HG03159 (cell line): ENCODE results near the gene SPC24.
"Not testable (repeated sequence)": the region's sequence is repeated elsewhere in the genome, so short reads cannot be mapped to it uniquely, and the experiment has no call there.

Experiments
- ATAC-seq: cut with Tn5 transposase; IDR thresholded peaks from one replicate; pipeline ENCODE4 v1.9.1; 2021; ENCODE audit warnings: mild to moderate bottlenecking, moderate library complexity; ENCODE audit not compliant: unreplicated experiment

Gene SPC24

DNA sequence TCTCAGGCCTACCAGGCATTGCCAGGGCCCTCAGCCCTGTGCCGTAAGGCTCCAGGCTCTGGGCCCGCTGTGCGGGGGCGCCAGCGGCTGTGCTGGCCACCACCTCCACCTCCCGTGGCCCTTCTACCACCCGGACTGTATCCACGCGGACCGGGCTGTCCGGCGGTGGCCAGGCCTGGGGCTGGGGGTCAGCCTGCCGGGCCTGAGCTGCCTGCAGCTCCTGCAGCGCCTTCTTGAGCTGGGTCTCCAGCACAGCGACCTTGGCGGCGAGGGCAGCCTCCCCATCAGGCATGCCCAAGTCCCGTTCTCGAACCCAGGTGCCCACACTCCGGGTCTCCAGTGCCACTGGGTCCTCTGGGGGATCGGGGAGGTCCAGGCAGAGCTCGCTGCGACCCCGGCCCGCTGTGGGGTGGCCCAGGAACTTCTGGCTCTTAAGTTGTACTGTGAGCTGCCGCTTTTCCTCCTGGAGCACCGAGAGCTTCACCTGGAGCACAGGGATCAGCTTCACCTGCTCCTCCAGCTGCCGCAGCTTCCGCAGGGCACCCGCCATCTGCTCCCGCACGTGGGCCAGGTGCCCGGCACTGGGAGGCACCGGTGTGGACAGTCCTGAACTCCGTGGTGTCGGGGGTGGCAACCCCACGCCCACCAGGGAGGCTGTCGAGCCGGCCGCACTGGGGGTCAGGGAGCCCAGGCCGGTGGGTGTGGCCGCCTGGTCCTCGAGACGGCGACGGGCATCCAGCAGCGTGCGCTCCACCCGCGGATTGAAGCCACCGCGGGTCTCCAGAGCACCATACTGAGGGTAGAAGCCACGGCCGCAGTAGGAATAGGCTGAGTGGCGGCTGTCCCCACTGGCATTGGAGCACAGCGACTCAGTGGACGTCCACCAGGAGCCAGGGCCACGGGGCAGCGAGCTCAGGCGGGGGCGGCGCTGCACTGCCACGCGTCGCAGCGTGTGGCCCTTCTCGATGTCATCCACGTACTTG, 37.7 kb upstream of the SPC24 start:
- no peak for ATAC-seq

DNA sequence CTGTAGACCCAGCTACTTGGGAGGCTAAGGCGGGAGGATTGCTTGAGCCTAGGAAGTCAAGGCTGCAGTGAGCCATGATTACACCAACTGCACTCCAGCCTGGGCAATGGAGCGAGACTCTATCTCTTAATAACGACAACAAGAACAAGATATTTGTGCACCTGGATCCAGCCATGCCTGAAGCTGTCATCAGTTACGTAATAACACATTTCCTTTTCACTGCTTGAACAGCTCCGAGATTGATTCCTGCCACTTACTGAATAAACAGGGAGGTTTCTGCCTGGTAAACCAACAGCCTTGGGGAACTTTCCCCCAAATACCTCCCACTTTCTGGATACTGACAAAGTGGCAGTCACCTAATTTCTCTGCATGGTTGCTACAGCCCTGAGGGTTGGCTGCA, 36.4 kb upstream of the SPC24 start:
- ATAC-seq, result no peak

DNA sequence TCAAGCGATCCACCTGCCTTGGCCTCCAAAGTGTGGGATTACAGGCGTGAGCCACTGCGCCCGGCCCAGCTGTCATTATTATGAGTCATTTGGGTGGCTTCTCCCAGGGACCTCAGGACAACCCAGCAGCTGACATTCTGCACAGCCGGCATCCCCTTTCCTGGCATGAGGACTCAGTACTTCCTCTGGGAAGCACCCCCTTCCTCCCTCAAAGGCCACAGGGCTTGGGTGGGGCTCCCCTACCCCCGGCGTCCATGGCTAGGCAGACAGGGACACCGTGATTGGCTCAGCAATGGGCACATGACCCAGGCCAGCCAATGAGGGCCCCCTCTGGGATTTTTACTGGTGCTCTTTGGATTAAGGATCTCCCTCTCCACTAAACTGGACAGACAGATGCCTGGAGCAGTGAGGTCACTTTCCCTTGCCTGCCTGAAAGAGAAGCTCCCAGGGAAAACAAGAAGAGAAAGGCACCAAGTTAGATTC, 35.7 kb upstream of the SPC24 start:
- no peak for ATAC-seq

DNA sequence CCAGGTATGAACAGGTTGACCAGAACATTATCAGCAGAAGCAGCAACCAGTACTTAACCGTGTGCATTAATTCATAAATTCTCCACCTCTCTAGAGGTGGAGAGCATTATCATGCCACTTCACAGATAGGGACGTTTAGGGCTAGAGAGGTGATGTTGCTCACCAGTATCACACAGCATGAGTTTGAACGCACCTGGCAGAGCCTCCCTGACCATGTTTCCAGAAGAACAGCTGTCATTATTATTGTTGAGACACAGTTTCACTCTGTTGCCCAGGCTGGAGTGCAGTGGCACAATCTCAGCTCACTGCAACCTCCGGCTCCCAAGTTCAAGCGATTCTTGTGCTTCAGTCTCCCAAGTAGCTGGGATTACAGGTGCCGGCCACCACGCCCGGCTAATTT, 34.9 kb upstream of the SPC24 start:
- ATAC-seq, result no peak

DNA sequence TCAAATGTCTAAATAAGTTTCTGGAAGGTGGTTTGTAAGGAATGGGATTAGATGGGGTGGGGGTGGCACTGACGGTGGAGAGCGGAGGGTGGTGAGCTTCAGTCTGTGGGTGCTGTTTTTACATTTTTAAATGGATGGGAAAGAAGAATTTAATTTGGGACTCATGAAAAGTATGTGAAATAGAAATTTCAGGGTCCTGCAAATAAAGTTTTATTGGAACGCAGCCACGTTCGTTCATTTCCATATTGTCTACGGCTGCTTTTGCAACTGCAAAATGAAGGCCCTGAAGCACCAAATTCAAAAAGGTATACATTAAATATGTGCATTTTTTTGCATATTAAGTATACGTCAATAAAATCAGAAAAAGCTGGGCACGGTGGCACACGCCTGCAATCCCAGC, 31.9 kb upstream of the SPC24 start:
- ATAC-seq, result no peak

DNA sequence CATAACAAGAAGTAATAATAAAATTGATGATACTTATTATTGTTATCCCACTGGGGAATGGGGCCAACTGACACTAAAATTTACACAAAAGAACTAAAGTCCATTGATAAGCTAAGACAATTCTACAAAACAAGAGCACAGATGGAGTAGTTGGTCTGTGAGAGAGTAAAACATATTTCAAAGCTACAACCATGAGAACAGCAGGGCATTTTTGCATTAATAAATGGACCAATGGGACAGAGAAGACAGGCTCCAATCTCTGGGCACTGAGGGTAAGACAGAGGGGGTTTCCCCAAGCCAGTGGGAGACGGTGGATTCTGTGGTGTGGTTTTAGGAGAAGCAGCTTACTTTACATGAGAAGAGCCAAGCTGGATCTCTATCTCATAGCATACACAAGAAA, 27.4 kb upstream of the SPC24 start:
- no peak for ATAC-seq

DNA sequence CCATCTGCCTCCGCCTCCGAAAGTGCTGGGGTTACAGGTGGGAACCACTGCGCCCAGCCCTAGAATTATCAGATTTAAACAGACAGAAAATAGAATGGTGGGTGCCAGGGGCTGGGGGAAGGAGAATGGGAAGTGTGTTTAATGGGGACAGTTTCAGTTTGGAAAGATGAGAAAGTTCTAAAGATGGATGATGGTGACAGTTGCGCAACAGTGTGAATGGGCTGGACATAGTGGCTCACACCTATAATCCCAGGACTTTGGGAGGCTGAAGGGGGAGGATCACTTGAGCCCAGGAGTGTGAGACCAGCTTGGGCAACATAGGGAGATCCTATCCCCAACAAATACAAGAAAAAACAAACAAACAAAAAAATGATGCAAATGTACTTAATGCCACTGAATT, 25.9 kb upstream of the SPC24 start:
- no peak for ATAC-seq

DNA sequence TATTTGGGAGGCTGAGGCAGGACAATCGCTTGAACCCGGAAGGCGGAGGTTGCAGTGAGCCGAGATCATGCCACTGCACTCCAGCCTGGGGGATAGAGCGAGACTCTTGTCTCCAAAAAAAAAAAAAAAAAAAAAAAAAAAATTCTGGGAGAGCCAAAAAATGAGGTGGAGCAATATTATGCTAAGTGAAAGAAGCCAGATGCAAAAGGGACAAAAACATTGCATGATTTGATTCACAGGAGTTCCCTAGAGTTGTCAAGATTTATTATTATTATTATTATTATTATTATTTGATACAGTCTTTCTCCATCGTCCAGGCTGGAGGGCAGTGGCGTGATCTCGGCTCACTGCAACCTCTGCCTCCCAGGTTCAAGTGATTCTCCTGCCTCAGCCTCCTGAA, 25.4 kb upstream of the SPC24 start:
- ATAC-seq, result not testable (repeated sequence)

DNA sequence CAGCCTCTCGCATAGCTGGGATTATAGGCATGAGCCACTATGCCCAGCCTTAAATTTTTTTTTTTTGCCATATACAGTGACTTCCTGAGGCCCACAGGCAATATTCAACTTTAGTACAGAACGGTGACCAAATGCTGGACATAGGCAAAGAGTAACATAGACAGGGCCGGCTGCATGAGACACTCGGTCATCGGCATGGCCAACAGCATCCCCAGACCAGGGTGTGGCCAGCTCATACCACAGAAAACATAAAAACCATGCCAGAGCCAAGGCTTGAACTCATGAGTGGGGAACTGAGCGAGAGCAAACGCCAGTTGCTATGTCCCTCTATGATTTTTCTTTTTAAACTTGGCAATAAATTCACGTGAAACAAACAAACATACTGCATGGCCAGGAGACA, 24.8 kb upstream of the SPC24 start:
- no peak for ATAC-seq

DNA sequence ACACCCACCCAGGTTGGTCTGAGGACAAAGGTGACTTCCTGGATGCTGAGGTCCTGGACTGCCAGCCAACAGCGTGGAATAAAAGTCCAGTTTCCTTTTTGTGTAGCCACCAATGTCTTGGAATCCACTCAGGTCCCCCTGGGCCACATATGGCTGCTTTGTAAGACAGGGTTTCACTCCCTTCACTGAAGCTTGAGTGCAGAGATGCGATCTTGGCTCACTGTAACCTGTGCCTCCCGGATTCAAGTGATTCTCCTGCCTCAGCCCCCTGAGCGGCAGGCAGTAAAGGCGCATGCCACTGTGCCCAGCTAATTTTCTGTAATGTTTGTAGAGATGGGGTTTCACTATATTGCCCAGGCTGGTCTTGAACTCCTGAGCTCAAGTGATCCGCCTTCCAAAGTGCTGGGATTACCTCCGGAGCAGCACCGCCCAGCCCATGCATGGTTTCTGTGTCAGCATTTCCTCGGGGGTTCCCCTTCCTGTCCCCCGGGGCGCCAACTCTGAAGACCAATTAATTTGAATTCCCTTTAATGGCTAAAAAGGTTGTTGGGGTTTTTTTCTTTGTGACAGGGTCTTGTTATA, 24.2 kb upstream of the SPC24 start:
- no peak for ATAC-seq

DNA sequence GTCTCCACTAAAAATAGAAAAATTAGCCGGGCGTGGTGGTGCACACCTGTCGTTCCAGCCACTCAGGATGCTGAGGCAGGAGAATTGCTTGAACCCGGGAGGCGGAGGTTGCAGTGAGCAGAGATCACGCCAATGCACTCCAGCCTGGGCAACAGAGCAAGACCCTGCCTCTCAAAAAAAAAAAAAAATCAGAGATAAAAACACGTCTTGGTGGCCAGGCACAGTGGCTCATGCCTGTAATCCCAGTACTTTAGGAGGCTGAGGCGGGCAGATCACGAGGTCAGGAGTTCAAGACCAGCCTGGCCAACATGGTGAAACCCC, 23.5 kb upstream of the SPC24 start:
- not testable (repeated sequence) for ATAC-seq

DNA sequence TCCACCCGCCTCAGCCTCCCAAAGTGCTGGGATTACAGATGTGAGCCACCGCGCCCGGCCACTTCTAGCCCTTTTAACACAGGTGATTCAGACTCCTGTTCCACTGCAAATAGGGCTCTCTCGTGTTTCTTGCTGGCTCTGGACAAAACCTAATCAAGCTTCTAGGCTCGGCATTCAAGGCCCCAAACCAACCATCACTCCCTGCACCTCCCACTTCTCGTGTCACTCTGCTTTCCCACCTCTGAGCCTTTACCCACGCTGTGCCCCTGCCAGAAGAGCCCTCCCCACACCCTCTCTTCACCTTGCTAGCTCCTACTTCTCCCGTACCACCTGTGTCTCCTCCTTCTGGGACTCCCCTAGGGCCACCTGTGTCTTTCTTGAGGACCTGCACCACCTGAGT, 22.0 kb upstream of the SPC24 start:
- ATAC-seq, result no peak

DNA sequence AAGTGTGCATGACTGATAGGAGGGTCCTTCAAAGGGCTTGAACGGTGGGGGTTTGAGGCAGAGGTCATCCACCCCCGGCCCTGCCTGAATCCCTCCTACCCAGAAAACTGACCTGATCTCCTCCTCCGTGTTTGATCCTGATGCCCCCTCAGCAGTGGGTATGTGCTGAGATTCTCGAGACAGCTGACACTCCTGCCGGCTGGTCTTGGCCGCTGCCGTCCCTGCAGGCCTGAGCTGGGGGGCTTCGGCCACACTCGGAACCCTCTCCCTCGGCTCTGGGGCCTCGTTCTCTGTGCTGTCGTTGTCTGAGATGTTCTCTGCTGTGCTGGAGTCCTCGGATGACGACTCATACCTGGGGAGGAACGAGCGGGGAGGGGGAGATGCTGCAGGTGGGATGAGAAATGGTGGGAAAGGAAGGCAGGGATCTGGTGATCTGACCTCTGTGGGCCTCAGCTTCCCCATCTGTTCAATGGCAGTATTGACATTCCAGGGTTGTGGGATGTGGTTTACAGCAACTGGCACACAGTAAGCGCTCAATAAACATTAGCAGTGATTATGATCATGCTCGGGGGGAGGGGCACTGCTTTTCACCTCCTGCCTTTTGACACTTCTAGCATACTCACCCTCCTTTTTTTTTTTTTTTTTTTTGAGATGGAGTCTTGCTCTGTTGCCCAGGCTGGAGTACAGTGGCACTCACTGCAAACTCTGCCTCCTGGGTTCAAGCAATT, 21.0 kb upstream of the SPC24 start:
- no peak for ATAC-seq

DNA sequence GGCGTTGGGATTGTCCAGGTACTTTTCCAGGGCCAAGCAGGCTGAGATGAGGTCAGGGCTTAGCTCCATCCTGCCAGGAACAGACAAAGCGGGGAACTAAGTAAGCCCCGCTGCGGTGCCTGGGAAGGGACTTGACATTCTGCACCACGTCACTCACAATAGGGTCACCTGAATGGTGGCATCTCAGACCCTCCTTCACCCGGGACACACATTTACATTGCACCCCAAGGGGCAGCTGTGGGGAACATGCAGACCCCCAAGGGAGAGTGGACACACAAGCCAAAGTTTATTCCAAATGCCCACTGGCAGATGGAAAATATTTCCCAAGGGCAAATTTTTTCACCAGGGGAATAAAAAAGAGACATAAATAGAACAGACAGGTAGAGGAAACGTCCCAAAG, 20.3 kb upstream of the SPC24 start:
- no peak for ATAC-seq

DNA sequence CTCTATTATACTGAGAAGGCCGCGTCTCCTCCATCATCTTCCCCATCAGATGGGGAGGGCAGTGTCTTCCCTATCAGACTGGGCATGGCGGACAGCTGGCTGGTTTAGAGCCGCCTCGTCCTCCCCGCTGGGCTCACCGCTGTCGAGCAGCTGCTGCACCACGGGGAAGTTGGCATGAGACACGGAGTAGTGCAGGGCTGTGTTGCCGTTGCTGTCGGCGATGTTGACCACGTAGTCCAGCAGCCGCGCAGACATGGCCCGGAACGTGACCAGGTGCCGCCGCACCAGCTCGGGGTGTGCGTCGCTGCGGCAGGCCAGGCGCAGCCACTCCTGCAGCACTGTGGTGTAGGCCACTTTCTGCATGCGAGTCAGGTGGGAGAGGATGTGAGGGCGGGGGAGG, 18.8 kb upstream of the SPC24 start:
- ATAC-seq, result no peak

DNA sequence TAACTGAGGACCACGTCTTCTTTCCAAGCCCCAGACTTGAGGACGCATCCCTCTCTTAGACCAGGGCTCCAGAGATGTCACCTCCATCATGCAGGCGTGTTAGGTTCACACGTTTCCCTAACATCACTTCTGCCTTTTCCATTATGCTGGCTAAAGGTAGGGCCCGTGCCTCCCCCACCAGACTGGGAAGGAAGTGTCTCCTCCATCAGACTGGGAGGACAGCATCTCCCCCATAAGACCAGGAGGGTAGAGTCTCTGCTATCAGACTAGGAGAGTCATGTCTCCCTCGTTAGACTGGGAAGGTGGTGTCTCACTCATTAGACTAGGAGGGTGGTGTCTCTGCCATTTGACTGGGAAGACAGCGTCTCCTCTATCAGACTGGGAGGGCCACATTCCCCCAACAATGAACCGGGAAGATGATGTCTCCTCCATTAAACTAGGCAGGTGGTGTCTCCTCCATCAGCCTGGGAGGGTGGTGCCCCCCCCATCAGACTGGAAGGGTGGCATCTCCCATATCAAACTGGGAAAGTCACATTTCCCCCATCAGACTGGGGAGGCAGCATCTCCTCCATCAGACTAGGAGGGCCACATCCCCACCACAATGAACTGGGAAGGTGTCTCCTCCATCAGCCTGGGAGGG, 18.1 kb upstream of the SPC24 start:
- no peak for ATAC-seq

DNA sequence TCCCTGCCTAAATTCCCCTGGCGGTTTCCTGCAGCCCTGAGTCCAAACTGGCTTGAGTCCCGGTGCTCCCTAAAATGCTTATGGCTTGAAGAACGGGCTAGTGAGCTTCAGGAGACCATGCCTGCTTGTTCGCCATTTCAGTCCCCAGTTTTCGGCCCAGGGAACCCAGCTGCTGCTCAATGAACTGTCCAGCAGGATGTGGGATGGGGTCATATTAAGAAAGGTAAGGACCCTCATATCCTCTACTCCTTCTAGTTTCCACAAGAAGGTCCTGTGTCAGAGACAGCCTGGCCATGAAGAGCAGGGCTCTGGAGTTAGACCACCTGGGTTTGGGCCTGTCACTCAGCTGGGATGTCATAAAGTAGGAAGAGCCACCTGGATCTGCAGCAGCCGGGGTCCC, 17.0 kb upstream of the SPC24 start:
- ATAC-seq, result no peak

DNA sequence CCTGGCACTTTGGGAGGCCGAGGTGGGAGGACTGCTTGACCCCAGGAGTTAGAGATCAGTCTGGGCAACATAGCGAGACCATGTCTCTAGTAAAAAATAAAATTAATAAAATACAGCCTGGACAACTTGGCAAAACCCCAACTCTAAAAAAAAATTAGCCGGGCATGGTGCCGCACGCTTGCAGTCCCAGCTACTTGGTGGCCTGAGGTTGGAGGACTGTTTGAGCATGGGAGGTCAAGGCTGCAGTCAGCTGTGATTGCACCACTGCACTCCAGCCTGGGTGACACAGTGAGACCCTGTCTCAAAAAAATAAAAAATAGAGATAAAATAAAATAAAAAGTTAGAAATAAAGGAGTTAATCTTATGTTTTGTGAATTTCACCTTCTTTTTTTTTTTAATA, 15.6 kb upstream of the SPC24 start:
- no peak for ATAC-seq

DNA sequence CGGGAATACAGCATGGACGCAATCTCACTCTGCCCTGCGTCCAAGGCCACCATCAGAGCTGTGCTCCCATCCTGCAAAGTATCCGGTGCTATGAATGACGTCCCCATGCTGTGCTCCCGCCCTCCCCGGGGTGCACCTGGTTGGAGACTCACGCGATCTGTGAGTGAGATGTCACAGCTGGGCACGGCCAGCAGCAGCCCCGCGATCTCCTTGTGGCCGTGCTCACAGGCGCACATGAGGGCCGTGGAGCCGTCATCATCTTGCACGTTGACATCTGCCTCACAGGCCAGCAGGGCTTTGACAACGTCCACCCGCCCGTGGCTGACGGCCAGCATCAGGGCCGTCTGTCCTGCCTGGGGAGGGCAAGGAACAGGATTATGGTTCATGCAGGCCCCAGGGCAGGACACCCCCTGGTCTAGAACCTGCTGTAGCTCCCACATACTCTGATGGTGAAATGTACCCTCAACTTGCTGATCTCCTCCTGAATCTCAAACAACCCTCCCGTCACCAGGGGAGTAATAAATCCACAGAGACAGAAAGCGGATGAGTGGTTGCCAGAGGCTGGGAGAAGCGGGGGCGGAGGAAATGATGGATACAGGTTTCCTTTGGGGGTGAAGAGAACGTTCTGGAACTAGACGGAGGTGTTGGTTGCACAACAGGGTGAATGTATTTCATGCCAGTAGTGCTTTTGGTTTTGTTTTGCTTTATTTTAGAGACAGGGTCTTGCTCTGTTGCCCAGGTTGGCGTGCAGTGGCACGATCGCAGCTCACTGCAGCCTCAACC, 14.5 kb upstream of the SPC24 start:
- no peak for ATAC-seq

DNA sequence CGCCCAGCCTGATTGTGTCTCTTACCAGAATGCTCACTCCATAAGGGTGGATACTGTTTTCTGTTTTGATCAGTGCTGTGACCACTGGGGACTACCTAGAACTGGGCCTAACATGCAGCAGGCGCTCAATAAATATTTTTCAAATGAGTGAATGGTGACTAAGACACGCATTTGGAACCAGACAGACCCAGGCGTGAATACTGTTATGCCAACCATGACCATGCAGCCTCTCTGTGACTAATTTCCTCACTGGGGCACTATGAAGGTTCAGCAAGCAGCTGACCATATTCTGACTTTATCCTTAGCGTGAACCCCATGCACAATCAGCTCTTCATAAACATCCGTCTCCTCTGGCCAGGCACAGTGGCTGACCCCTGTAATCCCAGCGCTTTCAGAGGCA, 13.0 kb upstream of the SPC24 start:
- no peak for ATAC-seq
